H9 (cell line): ENCODE results near the gene DLGAP4. TPM values are rescaled to one million over a fixed set of nuclear protein-coding genes. Genes with fewer than 3 reads are reported as not detected.
A peak's percentile ranks its signal among the peaks of the same experiment; 100 is the strongest.

Source experiments
- DNase-seq: peaks from one replicate; pipeline ENCODE4 v3.0.0-alpha.2; 2017
- H2AFZ ChIP-seq: one replicate; pipeline ENCODE4 v1.6.1; 2013; ENCODE audit warnings: mild to moderate bottlenecking, low read length, control low read depth, moderate library complexity
- H2AK5ac ChIP-seq: 2 replicates; pipeline ENCODE4 v1.6.1; 2013; ENCODE audit warnings: low read length, control low read depth, mixed read lengths; ENCODE audit not compliant: insufficient read length
- H2BK120ac ChIP-seq: one replicate; pipeline ENCODE4 v1.6.1; 2013; ENCODE audit warnings: low read depth, mild to moderate bottlenecking, low read length, control low read depth, inconsistent platforms; ENCODE audit not compliant: poor library complexity, severe bottlenecking
- H2BK12ac ChIP-seq: 2 replicates; pipeline ENCODE4 v1.6.1; 2013; ENCODE audit warnings: low read length, control low read depth, mixed read lengths, low read depth; ENCODE audit not compliant: insufficient read length
- H2BK15ac ChIP-seq: 2 replicates; pipeline ENCODE4 v1.6.1; 2013; ENCODE audit warnings: low read depth, low read length, control low read depth
- H2BK20ac ChIP-seq: one replicate; pipeline ENCODE4 v1.6.1; 2013; ENCODE audit warnings: low read depth, mild to moderate bottlenecking, low read length, control low read depth, inconsistent platforms; ENCODE audit not compliant: poor library complexity, severe bottlenecking
- H2BK5ac ChIP-seq: 2 replicates; pipeline ENCODE4 v1.6.1; 2013; ENCODE audit warnings: low read length, control low read depth, mixed read lengths; ENCODE audit not compliant: insufficient read length
- H3K14ac ChIP-seq: 2 replicates; pipeline ENCODE4 v1.6.1; 2013; ENCODE audit warnings: low read length, control low read depth; ENCODE audit not compliant: insufficient read depth
- H3K18ac ChIP-seq: 2 replicates; pipeline ENCODE4 v1.6.1; 2013; ENCODE audit warnings: low read depth, mild to moderate bottlenecking, mixed read lengths, low read length, control low read depth; ENCODE audit not compliant: insufficient read length
- H3K23ac ChIP-seq: 2 replicates; pipeline ENCODE4 v1.6.1; 2013; ENCODE audit warnings: low read length, control low read depth, mixed read lengths, low read depth; ENCODE audit not compliant: insufficient read length
- H3K23me2 ChIP-seq: 2 replicates; pipeline ENCODE4 v1.6.1; 2013; ENCODE audit warnings: low read depth, mild to moderate bottlenecking, mixed read lengths, low read length, control low read depth; ENCODE audit not compliant: insufficient read length, poor library complexity, severe bottlenecking
- H3K27ac ChIP-seq: 2 replicates; pipeline ENCODE4 v1.5.1; 2013; ENCODE audit warnings: low read length, control low read depth, mixed read lengths, low read depth; ENCODE audit not compliant: insufficient read length
- H3K27me3 ChIP-seq: 2 replicates; pipeline ENCODE4 v1.6.1; 2013; ENCODE audit warnings: low read length, control low read depth, inconsistent platforms; ENCODE audit not compliant: insufficient read depth
- H3K4ac ChIP-seq: 2 replicates; pipeline ENCODE4 v1.6.1; 2013; ENCODE audit warnings: low read depth, mild to moderate bottlenecking, control low read depth, inconsistent platforms, low read length, moderate library complexity
- H3K4me1 ChIP-seq: 2 replicates; pipeline ENCODE4 v1.6.1; 2013; ENCODE audit warnings: low read length, control low read depth, inconsistent platforms; ENCODE audit not compliant: insufficient read depth
- H3K4me2 ChIP-seq: 2 replicates; pipeline ENCODE4 v1.6.1; 2013; ENCODE audit warnings: low read length, control low read depth, mixed read lengths; ENCODE audit not compliant: insufficient read length, insufficient read depth
- H3K56ac ChIP-seq: 2 replicates; pipeline ENCODE4 v1.6.1; 2013; ENCODE audit warnings: low read depth, mild to moderate bottlenecking, mixed read lengths, low read length, control low read depth; ENCODE audit not compliant: insufficient read length
- H3K79me1 ChIP-seq: 2 replicates; pipeline ENCODE4 v1.6.1; 2013; ENCODE audit warnings: low read depth, mild to moderate bottlenecking, moderate library complexity, low read length, control low read depth, inconsistent platforms; ENCODE audit not compliant: insufficient read depth, poor library complexity, severe bottlenecking
- H3K79me2 ChIP-seq: 2 replicates; pipeline ENCODE4 v1.6.1; 2013; ENCODE audit warnings: low read length, control low read depth, inconsistent platforms; ENCODE audit not compliant: insufficient read depth
- H3K9ac ChIP-seq: 2 replicates; pipeline ENCODE4 v1.6.1; 2013; ENCODE audit warnings: low read length, control low read depth, mixed read lengths; ENCODE audit not compliant: insufficient read length; ENCODE audit errors: extremely low read depth
- H3K9me3 ChIP-seq: one replicate; pipeline ENCODE4 v1.6.1; 2013; ENCODE audit warnings: low read depth, low read length, inconsistent platforms; ENCODE audit not compliant: control insufficient read depth
- H3T11ph ChIP-seq: one replicate; pipeline ENCODE4 v1.6.1; 2013; ENCODE audit warnings: mild to moderate bottlenecking, low read length, control low read depth, inconsistent platforms
- H4K20me1 ChIP-seq: one replicate; pipeline ENCODE4 v1.6.1; 2013; ENCODE audit not compliant: control insufficient read depth, insufficient read length, insufficient read depth
- H4K5ac ChIP-seq: 2 replicates; pipeline ENCODE4 v1.6.1; 2013; ENCODE audit warnings: low read depth, mild to moderate bottlenecking, mixed read lengths, low read length, control low read depth; ENCODE audit not compliant: insufficient read length
- H4K8ac ChIP-seq: replicated peaks from 2 replicates; pipeline ENCODE4 v1.6.1; 2013; ENCODE audit warnings: low read length, control low read depth, mixed read lengths, low read depth; ENCODE audit not compliant: insufficient read length
- H4K91ac ChIP-seq: 2 replicates; pipeline ENCODE4 v1.6.1; 2013; ENCODE audit warnings: low read depth, mild to moderate bottlenecking, moderate library complexity, mixed read lengths, low read length, control low read depth; ENCODE audit not compliant: insufficient read length
- H3K27ac Mint-ChIP-seq, 3 experiments: 2 replicates in 2 of 3; 3 replicates in 1 of 3; pipeline ENCODE4 v1.8.0; 2020 to 2021; ENCODE audit warnings: mixed read lengths in 3 of 3, mild to moderate bottlenecking in 1 of 3, moderate library complexity in 1 of 3
- H3K27me3 Mint-ChIP-seq: 2 replicates; pipeline ENCODE4 v1.8.0; 2021; ENCODE audit warnings: low read depth, mild to moderate bottlenecking, moderate library complexity, mixed read lengths
- H3K36me3 Mint-ChIP-seq, 3 experiments: 2 replicates in 2 of 3; 3 replicates in 1 of 3; pipeline ENCODE4 v1.8.0; 2020 to 2021; ENCODE audit warnings: low read depth in 3 of 3, mixed read lengths in 3 of 3; ENCODE audit not compliant: insufficient read depth in 1 of 3
- H3K4me1 Mint-ChIP-seq, 2 experiments: 2 replicates each; pipeline ENCODE4 v1.8.0; 2020; ENCODE audit warnings: mixed read lengths in 2 of 2
- H3K4me3 Mint-ChIP-seq, 2 experiments: 2 replicates in 1 of 2; 3 replicates in 1 of 2; pipeline ENCODE4 v1.8.0; 2020 to 2021; ENCODE audit warnings: mild to moderate bottlenecking in 2 of 2, mixed read lengths in 2 of 2, moderate library complexity in 1 of 2
- H3K9me3 Mint-ChIP-seq, 2 experiments: 2 replicates in 1 of 2; 3 replicates in 1 of 2; pipeline ENCODE4 v1.8.0; 2020; ENCODE audit warnings: mild to moderate bottlenecking in 2 of 2, mixed read lengths in 2 of 2, moderate library complexity in 1 of 2
- WGBS: extraction: QIAGEN DNeasy Blood & Tissue Kit; methylation state at CpG from one replicate; pipeline ENCODE4 v1.1.7; 2013; ENCODE audit warnings: missing lambda C conversion rate, low lambda C conversion rate, mixed read lengths; ENCODE audit not compliant: insufficient read length; ENCODE audit errors: extremely low coverage; 5-methylcytosine and 5-hydroxymethylcytosine counted together
- total RNA-seq: library from RNA; stranded (reverse); gene quantifications from 2 replicates; pipeline ENCODE4 v1.2.1, GENCODE V29; 2021
- TF ChIP-seq, protein P1 (sequence below): fragments of 200-600 bp; sonication (generic); conservative IDR thresholded peaks from 3 replicates; pipeline ENCODE4 v1.8.0; 2021; ENCODE audit warnings: antibody characterized with exemption, mild to moderate bottlenecking

Gene DLGAP4
- total RNA-seq, 1 experiment from 2014 or later, result 48.0 TPM

DNA sequence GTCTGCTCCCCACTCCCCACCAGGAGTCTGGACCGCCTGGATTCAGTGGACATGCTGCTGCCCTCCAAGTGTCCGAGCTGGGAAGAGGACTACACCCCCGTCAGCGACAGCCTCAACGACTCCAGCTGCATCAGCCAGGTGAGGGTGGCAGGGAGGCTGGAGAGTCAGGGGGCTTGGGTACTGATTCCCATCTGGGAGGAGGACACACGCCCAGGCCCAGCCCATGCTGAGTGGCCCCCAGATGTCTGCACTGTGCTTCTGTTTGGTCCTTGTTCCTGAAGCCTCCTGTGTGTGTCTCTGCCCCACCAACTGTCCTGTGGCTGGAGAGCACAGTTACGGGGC is 133.6 kb downstream of the DLGAP4 start:
- H3T11ph ChIP-seq, result no peak overlapping the region
- no peaks in the 10 kb centered on the region for H3K4me1 ChIP-seq
- no CpG with 5 or more reads among the region's 7 CpGs for WGBS
- no peaks in the 10 kb centered on the region for H3K9me3 ChIP-seq
- no peak overlapping the region for H3K4me2 ChIP-seq
- Mint-ChIP-seq H3K27ac (no peak overlapping the region), H3K4me1 (peaks cover 3 to 9% of the 10 kb centered on the region in 2 experiments; a peak in 3 of 4 replicates), H3K27me3 (peaks cover 19% of the 10 kb centered on the region), H3K9me3 (no peaks in the 10 kb centered on the region; a peak in 1 of 5 replicates), H3K4me3 (no peak overlapping the region), H3K36me3 (no peaks in the 10 kb centered on the region; a peak in 1 of 7 replicates)
- H2AK5ac ChIP-seq, result no peak overlapping the region
- no peak overlapping the region for H4K5ac ChIP-seq
- TF ChIP-seq, protein P1, sequence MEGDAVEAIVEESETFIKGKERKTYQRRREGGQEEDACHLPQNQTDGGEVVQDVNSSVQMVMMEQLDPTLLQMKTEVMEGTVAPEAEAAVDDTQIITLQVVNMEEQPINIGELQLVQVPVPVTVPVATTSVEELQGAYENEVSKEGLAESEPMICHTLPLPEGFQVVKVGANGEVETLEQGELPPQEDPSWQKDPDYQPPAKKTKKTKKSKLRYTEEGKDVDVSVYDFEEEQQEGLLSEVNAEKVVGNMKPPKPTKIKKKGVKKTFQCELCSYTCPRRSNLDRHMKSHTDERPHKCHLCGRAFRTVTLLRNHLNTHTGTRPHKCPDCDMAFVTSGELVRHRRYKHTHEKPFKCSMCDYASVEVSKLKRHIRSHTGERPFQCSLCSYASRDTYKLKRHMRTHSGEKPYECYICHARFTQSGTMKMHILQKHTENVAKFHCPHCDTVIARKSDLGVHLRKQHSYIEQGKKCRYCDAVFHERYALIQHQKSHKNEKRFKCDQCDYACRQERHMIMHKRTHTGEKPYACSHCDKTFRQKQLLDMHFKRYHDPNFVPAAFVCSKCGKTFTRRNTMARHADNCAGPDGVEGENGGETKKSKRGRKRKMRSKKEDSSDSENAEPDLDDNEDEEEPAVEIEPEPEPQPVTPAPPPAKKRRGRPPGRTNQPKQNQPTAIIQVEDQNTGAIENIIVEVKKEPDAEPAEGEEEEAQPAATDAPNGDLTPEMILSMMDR, result peak; percentile 10; the same call in 1 of the 3 replicates
- no peak overlapping the region for H2BK15ac ChIP-seq
- H2BK120ac ChIP-seq, result no peak overlapping the region
- no peak overlapping the region for H3K9ac ChIP-seq
- no peak overlapping the region for H3K18ac ChIP-seq
- H3K79me1 ChIP-seq, result no peaks in the 10 kb centered on the region
- H2BK5ac ChIP-seq, result no peak overlapping the region
- H3K14ac ChIP-seq, result no peak overlapping the region
- no peak for DNase-seq
- H3K4ac ChIP-seq, result no peak overlapping the region
- H3K27ac ChIP-seq, result no peak overlapping the region
- H4K8ac ChIP-seq, result no peak overlapping the region
- H3K79me2 ChIP-seq, result no peaks in the 10 kb centered on the region
- H2BK12ac ChIP-seq, result no peak overlapping the region
- no peaks in the 10 kb centered on the region for H4K20me1 ChIP-seq
- H3K27me3 ChIP-seq, result no peaks in the 10 kb centered on the region; the same call in 1 of the 2 replicates
- H3K23me2 ChIP-seq, result no peaks in the 10 kb centered on the region
- no peak overlapping the region for H2AFZ ChIP-seq
- H3K23ac ChIP-seq, result no peak overlapping the region
- no peak overlapping the region for H2BK20ac ChIP-seq
- H3K56ac ChIP-seq, result no peak overlapping the region
- H4K91ac ChIP-seq, result no peak overlapping the region
